C4-2B (cell line): Measurements from ENCODE around the gene ADRB1.

Source experiments
- CTCF ChIP-seq: fragments of 450-650 bp; conservative IDR thresholded peaks from 2 replicates; pipeline ENCODE4 v1.5.1; 2017; ENCODE audit warnings: mild to moderate bottlenecking
- ZFX ChIP-seq: fragments of 450-650 bp; IDR thresholded peaks from 2 replicates; pipeline ENCODE4 v1.6.1; 2017

- no peak for TF ChIP-seq CTCF
- no peak for TF ChIP-seq ZFX
Observed at GRCh38 chr10:114068054-114068707, 24.5 kb downstream of the ADRB1 start.
